ENCODE measurements around the gene GPER1.

- TF ChIP-seq CTCF (IDR thresholded peaks at IDR 0.05; ENCODE audit: insufficient read depth, low read length, poor library complexity, severe bottlenecking), result no peak
- no peak for TF ChIP-seq EZH2phosphoT487 (conservative IDR thresholded peaks at IDR 0.05; ENCODE audit: low read length)
Observed at GRCh38 chr7:1059200-1060091, 28.5 kb upstream of the GPER1 start.

Measured in SU-DHL-6 (cell line).